HG02938 (cell line): ENCODE results near the gene SS18L1.
"Not testable (repeated sequence)": the region's sequence is repeated elsewhere in the genome, so short reads cannot be mapped to it uniquely, and the experiment has no call there.

Source experiments
- ATAC-seq: cut with Tn5 transposase; IDR thresholded peaks from one replicate; pipeline ENCODE4 v1.9.1; 2021; ENCODE audit warnings: mild to moderate bottlenecking, moderate library complexity; ENCODE audit not compliant: unreplicated experiment

SS18L1 gene

DNA sequence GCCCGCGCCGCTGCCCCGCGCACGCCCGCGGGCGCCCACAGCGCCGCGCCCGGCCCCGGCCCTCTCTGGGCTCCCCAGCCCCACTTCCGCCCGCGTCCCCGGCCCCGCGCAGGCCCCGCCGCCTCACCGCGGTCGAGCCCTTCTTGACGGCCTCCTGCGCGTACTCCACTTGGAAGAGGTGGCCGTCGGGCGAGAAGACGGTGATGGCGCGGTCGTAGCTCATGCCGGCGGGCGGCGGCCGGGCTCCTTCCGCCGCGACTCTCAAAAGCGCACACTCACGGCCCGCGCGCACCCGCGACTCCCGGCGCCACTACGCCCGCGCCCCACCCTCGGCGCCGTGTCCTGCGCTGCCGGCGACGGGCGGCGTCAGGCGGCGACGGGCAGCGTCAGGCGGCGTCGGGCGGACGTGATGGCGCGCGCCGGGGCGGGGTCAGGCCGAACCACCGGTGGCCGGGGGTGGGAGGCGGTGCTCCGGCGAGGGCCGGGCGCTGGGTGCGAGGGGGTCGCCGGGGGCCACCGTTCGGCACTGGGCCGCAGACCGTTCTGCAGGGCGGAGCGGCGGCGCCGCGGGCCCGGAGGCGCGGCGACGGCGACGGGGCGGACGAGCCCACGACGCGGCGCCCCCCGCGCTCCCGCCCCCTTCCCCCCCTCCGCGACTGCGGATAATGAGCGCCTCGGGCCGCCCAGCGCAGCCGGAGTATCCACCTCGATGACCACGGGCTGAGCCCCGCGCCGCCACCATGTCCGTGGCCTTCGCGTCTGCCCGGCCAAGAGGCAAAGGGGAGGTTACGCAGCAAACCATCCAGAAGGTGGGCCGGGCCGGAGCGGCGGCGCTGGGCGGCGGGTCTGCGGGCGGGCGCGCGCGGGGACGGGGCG is at the start of gene SS18L1, which contains the start of gene PSMA7:
TSS of gene SS18L1 (plus strand) at position 689 of the 876 bp plus-strand sequence. CDS start at position 741, 52 bp downstream.
TSS of gene PSMA7 (minus strand) at position 314 of the 876 bp plus-strand sequence. CDS start at position 223, 91 bp downstream.
- ATAC-seq, result peak; percentile 66

DNA sequence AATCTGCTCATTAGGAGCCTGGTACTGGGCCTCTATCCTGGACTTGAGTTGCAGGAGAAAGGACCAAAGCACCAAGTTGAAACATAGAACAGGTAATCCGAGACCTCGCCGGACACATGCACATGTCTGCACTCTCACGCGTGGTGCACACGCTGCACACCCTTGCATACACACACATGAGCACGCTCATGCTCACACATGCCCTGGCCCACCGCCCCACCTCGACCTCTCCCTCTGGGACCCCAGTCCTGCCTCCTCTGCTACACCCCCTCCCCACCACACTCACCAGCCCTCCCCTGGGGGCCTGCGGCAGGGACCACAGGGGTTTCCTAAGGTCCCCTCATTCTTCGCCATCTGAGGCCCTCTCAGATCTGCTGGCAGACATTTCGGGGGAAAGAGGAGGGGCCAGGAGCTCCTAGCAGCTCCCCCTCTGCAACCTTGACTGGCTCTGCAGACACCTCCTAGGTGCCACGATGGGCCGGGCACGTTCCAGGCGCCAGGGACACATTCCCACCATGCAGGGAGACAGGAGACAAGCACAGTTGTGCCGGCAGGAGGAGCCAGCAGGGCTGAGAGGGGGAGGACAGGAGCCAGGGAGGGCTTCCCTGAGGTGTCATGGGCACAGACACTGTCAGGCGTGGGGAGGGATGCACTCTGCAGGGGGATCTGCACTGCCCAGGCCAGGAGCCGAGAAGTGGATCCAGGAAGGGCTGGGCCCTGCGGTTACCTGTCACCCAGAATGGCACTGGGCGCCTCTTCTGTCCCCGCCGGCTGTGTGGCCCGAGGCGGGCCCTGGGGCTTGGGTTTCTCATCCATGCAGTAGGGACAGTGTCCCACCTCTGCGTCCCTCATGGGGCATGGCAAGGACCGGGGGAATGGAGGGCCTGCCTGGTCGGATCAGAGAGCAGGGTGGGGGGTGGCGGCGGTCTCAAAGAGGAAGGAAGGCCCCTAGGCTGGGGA is 46.9 kb upstream of the SS18L1 start:
- ATAC-seq, result no peak

GRCh38 chr20:62097881-62098407 is 45.6 kb upstream of the SS18L1 start:
- ATAC-seq, result no peak

DNA sequence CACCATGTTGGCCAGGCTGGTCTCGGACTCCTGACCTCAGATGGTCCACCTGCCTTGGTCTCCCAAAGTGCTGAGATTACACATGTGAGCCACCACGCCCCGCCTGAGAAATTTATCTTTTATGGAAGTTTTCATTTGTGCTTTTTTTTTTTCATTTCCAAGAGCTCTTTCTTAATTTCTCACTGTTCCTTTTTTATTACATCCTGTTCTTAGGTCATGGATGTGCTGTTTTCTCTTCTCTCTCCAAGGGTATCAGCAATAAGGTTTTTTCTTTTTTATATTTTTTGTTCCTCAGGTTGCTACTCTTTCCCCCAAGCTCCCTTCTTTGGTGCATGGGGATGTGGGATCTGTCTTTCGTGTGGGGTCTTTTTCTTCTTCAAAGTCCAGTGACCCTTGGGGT is 42.5 kb upstream of the SS18L1 start:
- no peak for ATAC-seq

DNA sequence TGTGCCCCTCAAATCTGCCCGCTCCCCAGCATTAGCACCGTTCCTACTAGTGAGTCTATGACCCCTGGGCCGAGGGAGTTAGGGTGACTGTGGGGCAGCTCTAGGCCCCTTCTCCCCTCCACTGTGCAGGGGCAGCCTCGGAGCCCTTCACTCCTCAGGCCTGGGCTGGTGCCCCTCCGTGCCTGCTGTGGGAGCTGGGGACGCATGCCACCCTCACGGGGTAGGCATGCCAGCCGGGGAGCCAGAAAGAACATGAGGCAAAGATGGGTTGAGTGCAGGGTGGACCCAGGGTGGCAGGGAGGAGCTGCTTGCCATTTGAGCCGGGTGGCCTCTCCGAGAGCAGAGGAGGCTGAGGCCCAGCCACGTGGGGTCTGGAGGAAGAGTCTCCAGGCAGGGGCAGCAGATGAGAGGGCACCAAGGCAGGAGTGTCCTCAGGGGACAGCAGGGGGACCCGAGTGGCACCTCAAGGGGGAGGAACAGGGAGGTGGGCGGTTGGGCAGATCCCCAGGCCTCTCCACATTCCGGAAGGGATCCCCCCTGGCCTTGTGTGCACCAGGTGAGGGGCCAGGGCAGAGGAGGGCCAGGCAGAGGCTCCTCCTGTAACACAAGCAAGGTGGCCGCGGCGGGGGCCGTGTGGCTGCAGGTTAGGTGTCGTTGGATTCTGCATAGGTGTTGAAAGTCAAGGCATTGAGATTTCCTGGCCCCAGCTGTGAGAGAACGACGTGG is 39.9 kb upstream of the SS18L1 start:
- no peak for ATAC-seq

- no peak for ATAC-seq
Measured at GRCh38 chr20:62104234-62104789, 39.3 kb upstream of the SS18L1 start.

DNA sequence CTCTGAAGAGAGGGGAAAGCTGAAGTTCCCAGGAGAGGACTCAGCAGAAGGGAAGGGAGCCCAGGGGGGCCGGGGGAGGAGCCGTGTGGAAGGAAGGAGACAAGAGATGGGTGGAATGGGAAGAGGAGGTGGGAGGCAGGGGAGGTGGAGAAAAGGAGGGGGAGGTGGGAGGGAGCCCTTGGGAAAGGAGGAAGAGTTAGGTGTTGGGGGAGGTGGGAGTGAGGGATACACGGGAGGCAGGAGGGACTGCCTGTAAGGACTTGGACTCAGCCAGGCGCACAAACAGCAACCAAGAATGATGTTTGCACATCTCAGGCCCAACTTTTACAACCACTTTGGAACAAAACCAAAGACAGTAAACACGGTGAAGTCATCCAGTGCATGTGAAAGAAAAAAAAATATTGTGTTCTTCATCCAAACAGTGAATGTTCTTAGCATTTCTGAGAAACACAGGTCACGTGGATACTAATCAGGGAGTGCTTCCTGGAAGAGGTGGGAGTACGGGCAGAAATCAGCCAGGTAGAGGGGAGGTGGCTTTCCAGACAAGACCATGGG is 38.7 kb upstream of the SS18L1 start:
- ATAC-seq, result no peak

DNA sequence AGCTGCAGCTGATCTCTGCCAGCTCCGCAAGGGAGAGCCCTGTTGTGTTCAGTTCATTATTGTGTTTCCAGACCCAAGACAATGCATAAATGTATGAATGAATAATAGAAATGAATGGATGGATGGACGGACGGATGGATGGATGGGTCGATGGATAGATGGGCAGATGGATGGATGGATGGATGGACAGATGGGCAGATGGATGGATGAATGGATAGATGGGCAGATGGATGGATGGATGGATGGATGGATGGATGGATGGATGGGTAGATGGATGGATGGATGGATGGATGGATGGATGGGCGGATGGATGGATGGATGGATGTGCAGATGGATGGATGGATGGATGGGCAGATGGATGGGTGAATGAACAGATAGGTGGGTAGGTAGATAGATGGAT is 38.0 kb upstream of the SS18L1 start:
- ATAC-seq, result no peak

GRCh38 chr20:62111148-62111547 is 32.4 kb upstream of the SS18L1 start:
- no peak for ATAC-seq

- no peak for ATAC-seq
Measured at GRCh38 chr20:62112368-62112767, 31.2 kb upstream of the SS18L1 start.

- ATAC-seq, result no peak
Measured at GRCh38 chr20:62114894-62115293, 28.7 kb upstream of the SS18L1 start.

DNA sequence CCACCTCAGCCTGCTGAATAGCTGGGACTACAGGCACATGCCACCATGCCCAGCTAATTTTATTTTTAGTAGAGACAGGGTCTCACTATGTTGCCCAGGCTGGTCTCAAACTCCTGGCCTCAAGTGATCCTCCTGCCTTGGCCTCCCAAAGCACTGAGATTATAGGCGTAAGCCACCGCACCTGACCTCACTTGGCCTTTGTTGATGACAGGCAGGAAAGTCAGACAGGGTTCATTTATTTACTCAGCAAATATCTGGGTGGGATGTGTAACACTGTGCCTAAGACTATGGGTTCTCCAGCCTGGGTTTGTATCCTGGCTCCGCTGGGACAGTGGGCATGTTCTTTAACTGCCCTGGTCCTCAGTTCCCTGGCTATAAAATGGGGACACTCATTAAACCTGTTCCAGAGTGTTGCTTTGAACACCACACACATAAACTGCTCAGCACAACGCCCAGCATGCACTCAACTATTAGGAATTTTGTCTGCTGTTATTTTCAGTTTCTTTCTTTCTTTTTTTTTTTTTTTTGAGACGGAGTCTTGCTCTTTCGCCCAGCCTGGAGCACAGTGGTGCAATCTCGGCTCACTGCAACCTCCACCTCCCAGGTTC is 27.7 kb upstream of the SS18L1 start:
- ATAC-seq, result not testable (repeated sequence)

DNA sequence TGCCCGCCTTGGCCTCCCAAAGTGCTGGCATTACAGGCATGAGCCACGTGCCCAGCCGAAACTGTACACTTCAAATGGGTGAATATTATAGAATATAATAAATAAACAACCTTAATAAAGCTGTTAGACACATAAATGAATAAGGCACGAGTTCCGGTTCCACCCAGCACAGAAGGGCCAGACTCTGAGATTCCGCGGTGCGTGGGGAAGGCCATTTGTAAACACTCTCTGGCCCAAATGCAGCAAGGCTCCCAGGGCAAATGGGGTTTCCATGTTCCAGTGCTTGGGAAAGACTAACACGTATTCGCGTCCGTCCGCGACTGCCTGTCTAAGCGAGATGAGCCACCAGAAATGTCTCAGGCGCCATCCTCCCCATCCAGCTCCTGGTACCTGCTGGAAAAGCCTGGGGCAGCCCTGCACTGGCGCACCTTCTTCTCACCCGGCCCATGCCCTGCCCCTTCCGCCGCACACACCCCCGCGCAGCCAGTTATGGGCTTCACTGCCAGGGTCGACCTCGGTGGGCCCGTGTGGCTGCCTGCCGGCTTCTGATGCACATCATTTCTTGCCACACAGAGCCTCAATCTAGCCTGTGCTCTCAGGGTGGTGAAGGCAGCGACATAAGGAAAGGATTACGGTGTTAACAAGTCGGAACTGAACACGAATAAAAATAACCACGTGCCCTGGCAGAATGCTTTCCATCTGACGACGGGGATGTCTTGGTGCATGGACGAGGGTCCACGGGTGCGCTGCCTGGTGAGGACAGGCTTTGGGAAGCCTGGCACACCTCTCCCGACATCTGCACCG is 26.8 kb upstream of the SS18L1 start:
- ATAC-seq, result no peak

GRCh38 chr20:62117362-62117646 is 26.3 kb upstream of the SS18L1 start:
- no peak for ATAC-seq

DNA sequence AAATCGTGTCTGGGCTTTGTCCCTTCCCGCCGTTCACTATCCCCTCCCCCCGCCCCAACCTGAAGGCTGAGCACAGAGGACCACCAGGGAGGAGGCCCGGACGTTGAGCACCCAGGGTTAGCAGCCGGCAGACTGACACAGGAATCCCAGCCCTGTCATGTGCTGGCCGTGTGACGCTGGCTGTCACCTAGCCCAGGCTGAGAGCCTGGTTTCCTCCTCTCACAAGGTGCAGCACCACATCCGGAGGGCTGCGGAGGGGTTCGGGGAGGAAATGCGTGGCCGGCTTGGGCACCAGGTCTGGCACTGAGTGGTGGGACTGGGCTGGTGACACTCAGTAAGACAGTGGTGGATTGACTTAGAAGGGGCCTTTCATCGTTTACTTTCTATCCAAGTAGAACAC is 25.9 kb upstream of the SS18L1 start:
- no peak for ATAC-seq

DNA sequence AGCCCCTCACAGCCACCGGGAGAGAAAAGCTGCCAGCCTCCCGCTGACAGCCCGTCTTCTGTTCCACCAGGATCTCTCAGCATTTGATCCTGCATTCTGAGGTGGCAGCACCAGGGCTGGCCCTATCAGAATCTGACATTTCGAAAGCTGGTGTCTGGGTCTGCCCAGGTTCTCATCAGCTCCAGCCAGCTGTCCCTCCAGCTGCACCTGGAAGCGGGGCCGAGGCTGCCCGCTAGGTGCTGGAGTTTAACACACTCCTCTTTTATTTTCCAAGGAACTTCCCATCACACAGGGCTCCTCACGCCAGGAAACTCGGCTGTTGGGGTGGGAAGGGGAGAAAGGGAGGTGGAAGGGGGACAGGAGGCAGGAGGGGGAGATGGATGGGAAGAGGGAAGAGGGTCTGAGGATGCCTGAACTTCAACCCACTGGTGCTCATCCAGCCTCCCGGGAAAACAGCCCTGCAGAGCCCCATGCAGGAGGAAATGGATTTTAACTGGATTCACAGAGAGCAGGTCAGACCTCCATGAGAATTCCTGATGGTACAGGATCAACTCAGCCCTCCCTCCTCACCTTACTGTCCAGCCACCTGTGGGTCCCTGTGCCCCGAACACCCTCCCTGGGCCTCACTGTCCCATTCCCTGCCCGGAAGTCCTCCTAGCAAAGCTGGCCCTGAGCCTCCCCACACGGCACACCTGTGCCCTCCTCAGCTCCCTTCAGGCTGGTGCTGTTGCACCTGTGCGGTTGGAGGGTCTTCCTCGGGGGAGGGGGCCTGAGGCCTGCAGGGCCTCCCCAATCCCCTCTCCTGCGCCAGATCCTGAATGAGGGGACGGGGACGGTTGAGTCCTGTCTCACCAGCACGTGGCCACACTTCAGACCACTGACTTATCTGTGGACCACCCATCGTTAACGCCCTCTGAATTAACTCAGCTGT is 25.2 kb upstream of the SS18L1 start:
- ATAC-seq, result no peak

DNA sequence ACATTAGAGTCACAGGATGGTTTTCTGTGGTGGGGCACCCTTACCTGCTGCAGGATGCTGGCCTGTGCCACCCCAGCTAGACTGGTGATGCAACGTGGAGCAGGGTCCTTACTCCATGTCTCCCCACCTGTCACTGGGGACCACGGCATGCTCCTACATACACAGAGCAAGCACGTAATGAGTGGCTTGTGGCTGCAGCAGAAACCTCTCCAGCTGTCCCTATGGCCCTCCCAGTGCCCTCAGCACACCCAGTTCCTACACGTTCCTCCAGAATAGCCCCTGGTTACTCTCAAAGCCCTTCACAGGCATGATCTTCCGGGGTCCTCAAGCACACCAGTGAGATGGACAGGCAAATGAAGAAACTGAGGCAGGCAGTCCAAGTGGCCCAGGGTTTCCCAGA is 24.5 kb upstream of the SS18L1 start:
- ATAC-seq, result no peak
